ENCODE data around the gene NOL7.

DNA sequence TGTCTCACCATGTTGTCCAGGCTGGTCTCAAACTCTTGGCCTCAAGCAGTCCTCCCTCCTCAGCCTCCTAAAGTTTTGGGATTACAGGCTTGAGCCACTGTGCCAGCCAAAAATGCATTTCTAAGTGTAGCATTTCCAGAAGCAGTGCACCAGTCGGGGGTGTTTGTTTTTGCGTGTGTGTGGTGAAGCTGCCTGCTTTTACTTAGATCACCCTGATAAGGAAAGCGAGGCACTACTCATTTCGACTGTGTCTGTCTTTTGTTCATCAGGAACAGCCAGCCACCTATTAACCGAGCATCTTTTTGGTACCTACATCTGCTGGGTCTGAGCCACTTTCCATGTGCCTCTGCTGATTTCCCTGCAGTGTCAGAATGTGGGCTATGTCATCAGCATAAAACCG, 22.0 kb upstream of the NOL7 start:
- TF ChIP-seq RAD21 (IDR thresholded peaks at IDR 0.05; ENCODE audit: low read depth) = no peak
- TF ChIP-seq POLR2A (IDR thresholded peaks at IDR 0.05; ENCODE audit: borderline replicate concordance, extremely low read depth, insufficient read depth, insufficient read length) = no peak
- no peak for TF ChIP-seq SP1 (IDR thresholded peaks at IDR 0.05; ENCODE audit: low read depth)
